Gastroesophageal sphincter (tissue), 4 donors: ENCODE results near the gene ESAM. TPM values are rescaled to one million over a fixed set of nuclear protein-coding genes. Genes with fewer than 3 reads are reported as not detected.
A peak's percentile ranks its signal among the peaks of the same experiment; 100 is the strongest.

Experiments
- ATAC-seq: fragments of 150-250 bp; one replicate; pipeline ENCODE4 v1.9.1; 2016; ENCODE audit warnings: mild to moderate bottlenecking, moderate library complexity
- H3K27ac ChIP-seq, 4 donors: fragments of 200-600 bp; sonication (generic) in 3 of 4; 1 replicate in 3 of 4; 2 replicates in 1 of 4; pipeline ENCODE4 v1.5.1; 2016 to 2019
- H3K27me3 ChIP-seq: fragments of 200-600 bp; sonication (generic); one replicate; pipeline ENCODE4 v1.5.1; 2019
- H3K36me3 ChIP-seq, 2 donors: fragments of 200-600 bp; sonication (generic); one replicate each; pipeline ENCODE4 v1.5.1; 2019; ENCODE audit warnings: control low read depth in 1 of 2
- H3K4me1 ChIP-seq, 3 donors: fragments of 200-600 bp; sonication (generic); 1 replicate in 2 of 3; 2 replicates in 1 of 3; pipeline ENCODE4 v1.5.1; 2016 to 2019; ENCODE audit warnings: control low read depth in 2 of 3
- H3K4me3 ChIP-seq, 2 donors: fragments of 200-600 bp; sonication (generic); one replicate each; pipeline ENCODE4 v1.5.1; 2019; ENCODE audit warnings: mild to moderate bottlenecking in 1 of 2, moderate library complexity in 1 of 2
- H3K9me3 ChIP-seq, 3 donors: fragments of 200-600 bp; sonication (generic); one replicate each; pipeline ENCODE4 v1.5.1; 2017 to 2019; ENCODE audit warnings: control low read depth in 2 of 3
- EP300 ChIP-seq: sonication (generic); formaldehyde crosslinking; IDR thresholded peaks from one replicate; pipeline ENCODE4 v1.6.1; 2017; ENCODE audit warnings: antibody characterized with exemption, mild to moderate bottlenecking
- POLR2A ChIP-seq, 2 donors: fragments of 450-650 bp; IDR thresholded peaks; one replicate each; pipeline ENCODE4 v1.6.1; 2017; ENCODE audit warnings: antibody characterized with exemption in 2 of 2, mild to moderate bottlenecking in 2 of 2, moderate library complexity in 1 of 2
- POLR2AphosphoS5 ChIP-seq: sonication (generic); formaldehyde crosslinking; IDR thresholded peaks from one replicate; pipeline ENCODE4 v1.6.1; 2017; ENCODE audit warnings: antibody characterized with exemption
- WGBS, 2 donors: methylation state at CpG; one replicate each; pipeline ENCODE4 v1.1.5; 2018; ENCODE audit warnings: low coverage in 1 of 2; 5-methylcytosine and 5-hydroxymethylcytosine counted together
- total RNA-seq, 4 donors: library from RNA; depleted of rRNA; stranded (reverse); fragments of >200 nt; gene quantifications; one replicate each; pipeline ENCODE4 v1.1.0, GENCODE V29; 2016
- TF ChIP-seq, protein P1 (sequence below), 4 experiments: fragments of 200-600 bp in 2 of 4; fragments of 450-650 bp in 2 of 4; sonication (generic) in 1 of 4; IDR thresholded peaks; one replicate each; pipeline ENCODE4 v1.5.1; 2017 to 2019; ENCODE audit warnings: antibody characterized with exemption in 4 of 4, mild to moderate bottlenecking in 2 of 4, moderate library complexity in 2 of 4

The ESAM gene
- total RNA-seq, 4 donors from 2014 or later = 9.8 to 38.4 (median 22.4) TPM

DNA sequence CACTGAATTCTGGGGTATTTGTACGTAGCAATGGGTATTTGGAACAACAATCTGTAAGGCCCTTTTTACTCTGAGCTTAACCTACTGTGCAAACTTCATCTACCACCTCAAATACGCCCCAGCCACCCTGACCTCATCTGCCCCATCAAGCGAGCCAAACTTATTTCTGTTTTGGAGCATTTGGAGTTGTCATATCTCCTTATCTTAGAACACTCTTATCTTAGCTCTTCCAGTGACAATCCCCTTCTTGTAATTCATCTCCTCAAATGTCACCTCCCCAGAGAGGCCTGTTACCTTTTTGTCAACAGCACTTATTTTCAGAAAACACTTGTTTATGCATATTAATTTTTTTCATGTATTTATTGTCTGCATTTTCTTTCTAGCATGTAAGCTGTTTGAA is 42.8 kb upstream of the ESAM start:
- Histone ChIP-seq H3K27ac (no peak overlapping the region), H3K36me3 (peaks cover 0 to 26% of the 10 kb centered on the region in 2 donors), H3K9me3 (no peaks in the 10 kb centered on the region), H3K4me3 (no peak overlapping the region), H3K27me3 (no peaks in the 10 kb centered on the region), H3K4me1 (peaks cover 0 to 14% (median 10%) of the 10 kb centered on the region in 3 donors)
- WGBS, 2 donors = 66 to 89% methylated on average over 3 of the region's 3 CpGs
- TF ChIP-seq, protein P1, sequence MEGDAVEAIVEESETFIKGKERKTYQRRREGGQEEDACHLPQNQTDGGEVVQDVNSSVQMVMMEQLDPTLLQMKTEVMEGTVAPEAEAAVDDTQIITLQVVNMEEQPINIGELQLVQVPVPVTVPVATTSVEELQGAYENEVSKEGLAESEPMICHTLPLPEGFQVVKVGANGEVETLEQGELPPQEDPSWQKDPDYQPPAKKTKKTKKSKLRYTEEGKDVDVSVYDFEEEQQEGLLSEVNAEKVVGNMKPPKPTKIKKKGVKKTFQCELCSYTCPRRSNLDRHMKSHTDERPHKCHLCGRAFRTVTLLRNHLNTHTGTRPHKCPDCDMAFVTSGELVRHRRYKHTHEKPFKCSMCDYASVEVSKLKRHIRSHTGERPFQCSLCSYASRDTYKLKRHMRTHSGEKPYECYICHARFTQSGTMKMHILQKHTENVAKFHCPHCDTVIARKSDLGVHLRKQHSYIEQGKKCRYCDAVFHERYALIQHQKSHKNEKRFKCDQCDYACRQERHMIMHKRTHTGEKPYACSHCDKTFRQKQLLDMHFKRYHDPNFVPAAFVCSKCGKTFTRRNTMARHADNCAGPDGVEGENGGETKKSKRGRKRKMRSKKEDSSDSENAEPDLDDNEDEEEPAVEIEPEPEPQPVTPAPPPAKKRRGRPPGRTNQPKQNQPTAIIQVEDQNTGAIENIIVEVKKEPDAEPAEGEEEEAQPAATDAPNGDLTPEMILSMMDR (IDR thresholded peaks at IDR 0.05) = no peak
- TF ChIP-seq POLR2AphosphoS5 (no peak), POLR2A (IDR thresholded peaks at IDR 0.05) (no peak), EP300 (no peak)
- no peak for ATAC-seq

GRCh38 chr11:124801636-124802312 is 39.7 kb upstream of the ESAM start:
- peak; percentile 2 for ATAC-seq
- Histone ChIP-seq H3K9me3 (no peaks in the 10 kb centered on the region), H3K36me3 (peaks cover 0 to 14% of the 10 kb centered on the region in 2 donors), H3K4me1 (peaks cover 4 to 42% (median 21%) of the 10 kb centered on the region in 3 donors), H3K4me3 (no peak overlapping the region), H3K27me3 (no peaks in the 10 kb centered on the region), H3K27ac (peak overlapping the region in 3 of 4 donors; percentile 95 to 99 (median 97))
- TF ChIP-seq POLR2A (IDR thresholded peaks at IDR 0.05) (no peak), EP300 (no peak), POLR2AphosphoS5 (no peak)
- TF ChIP-seq, protein P1 (IDR thresholded peaks at IDR 0.05) = no peak
- WGBS, 2 donors = 57 to 71% methylated on average over 7 to 8 of the region's 8 CpGs

- 0 to 3% methylated on average over 8 of the region's 8 CpGs for WGBS, 2 donors
- peak overlapping the region; percentile 81 to 99 for H3K4me3 ChIP-seq
- TF ChIP-seq POLR2A (IDR thresholded peaks at IDR 0.05) (no peak), EP300 (no peak), POLR2AphosphoS5 (peak; percentile 89)
- TF ChIP-seq, protein P1 (IDR thresholded peaks at IDR 0.05) = no peak
- peak overlapping the region; percentile 88 to 99 (median 96) for H3K27ac ChIP-seq
- H3K4me1 ChIP-seq = peaks cover 4 to 42% (median 21%) of the 10 kb centered on the region in 3 donors
- H3K27me3 ChIP-seq = no peaks in the 10 kb centered on the region
- peaks cover 0 to 7% of the 10 kb centered on the region in 2 donors for H3K36me3 ChIP-seq
- peak; percentile 62 for ATAC-seq
- no peaks in the 10 kb centered on the region for H3K9me3 ChIP-seq
Observed at GRCh38 chr11:124801014-124801413, 38.9 kb upstream of the ESAM start.

- WGBS, 2 donors = 0% methylated on average over 1 of the region's 62 CpGs
- H3K27ac ChIP-seq = peak within 1 kb of the TSS; percentile 88 to 99 (median 96)
- H3K4me1 ChIP-seq = peaks cover 4 to 45% (median 21%) of the 10 kb centered on the region in 3 donors
- H3K36me3 ChIP-seq = peaks cover 0 to under 1% of the 10 kb centered on the region in 2 donors
- TF ChIP-seq, protein P1 (IDR thresholded peaks at IDR 0.05) = no peak
- TF ChIP-seq POLR2A (IDR thresholded peaks at IDR 0.05) = peak; percentile 91 to 93
- peak; percentile 83 for TF ChIP-seq POLR2AphosphoS5
- H3K27me3 ChIP-seq = no peaks in the 10 kb centered on the region
- H3K9me3 ChIP-seq = no peaks in the 10 kb centered on the region
- ATAC-seq = peak; percentile 93
- H3K4me3 ChIP-seq = peak within 1 kb of the TSS; percentile 81 to 99
Observed at GRCh38 chr11:124800226-124800929, 38.3 kb upstream of the ESAM start, which contains the start of gene MSANTD2. Gene MSANTD2, minus strand, starts transcription at chr11:124800406. Its CDS starts 26 bp downstream, at chr11:124800380.
